OCI-LY7 (cell line): ENCODE data around the gene SPACA7.

Source experiments
- CTCF ChIP-seq: fragments of 200-600 bp; sonication (generic); conservative IDR thresholded peaks from 2 replicates; pipeline ENCODE4 v1.5.1; 2014; ENCODE audit warnings: mild to moderate bottlenecking, antibody characterized with exemption, low read length, moderate library complexity, mixed read lengths
- EZH2phosphoT487 ChIP-seq: fragments of 200-600 bp; sonication (generic); IDR thresholded peaks from 2 replicates; pipeline ENCODE4 v1.6.1; 2018; ENCODE audit warnings: low read depth, borderline replicate concordance, mild to moderate bottlenecking, mixed run types, antibody characterized with exemption, low read length, moderate library complexity, mixed read lengths

GRCh38 chr13:112462408-112462807, 86.3 kb downstream of the SPACA7 start:
- TF ChIP-seq CTCF, result no peak
- no peak for TF ChIP-seq EZH2phosphoT487
